Parathyroid adenoma (tissue), 2 donors: ENCODE data around the gene VCAM1.

ENCODE experiments used
- H2AFZ ChIP-seq: fragments of 300-600 bp; sonication (generic); one replicate; pipeline ENCODE4 v1.7.0; 2017; ENCODE audit warnings: antibody characterized with exemption, mild to moderate bottlenecking
- H3K27ac ChIP-seq: fragments of 300-600 bp; sonication (generic); one replicate; pipeline ENCODE4 v1.7.0; 2017
- H3K27me3 ChIP-seq: fragments of 300-600 bp; sonication (generic); one replicate; pipeline ENCODE4 v1.7.0; 2017; ENCODE audit warnings: low read length; ENCODE audit not compliant: control insufficient read depth, insufficient read depth
- H3K36me3 ChIP-seq: fragments of 300-600 bp; sonication (generic); one replicate; pipeline ENCODE4 v1.7.0; 2017; ENCODE audit warnings: low read length; ENCODE audit not compliant: control insufficient read depth, insufficient read depth
- H3K4me1 ChIP-seq: fragments of 300-600 bp; sonication (generic); one replicate; pipeline ENCODE4 v1.7.0; 2017; ENCODE audit warnings: control low read depth
- H3K4me2 ChIP-seq: fragments of 300-600 bp; sonication (generic); one replicate; pipeline ENCODE4 v1.7.0; 2017; ENCODE audit warnings: low read length
- H3K4me3 ChIP-seq: fragments of 300-600 bp; sonication (generic); one replicate; pipeline ENCODE4 v1.7.0; 2017; ENCODE audit warnings: low read depth, low read length
- H3K79me2 ChIP-seq: fragments of 300-600 bp; sonication (generic); one replicate; pipeline ENCODE4 v1.7.0; 2017; ENCODE audit warnings: control low read depth
- H3K9ac ChIP-seq: fragments of 300-600 bp; sonication (generic); one replicate; pipeline ENCODE4 v1.7.0; 2017; ENCODE audit warnings: mild to moderate bottlenecking
- H3K9me3 ChIP-seq: fragments of 300-600 bp; sonication (generic); one replicate; pipeline ENCODE4 v1.7.0; 2017; ENCODE audit warnings: low read length; ENCODE audit not compliant: control insufficient read depth
- TF ChIP-seq, protein P1 (sequence below): fragments of 300-600 bp; sonication (generic); IDR thresholded peaks from one replicate; pipeline ENCODE4 v1.7.0; 2017; ENCODE audit warnings: antibody characterized with exemption, mild to moderate bottlenecking
- donor health status: primary hyperparathyroidism.

Gene VCAM1, protein sequence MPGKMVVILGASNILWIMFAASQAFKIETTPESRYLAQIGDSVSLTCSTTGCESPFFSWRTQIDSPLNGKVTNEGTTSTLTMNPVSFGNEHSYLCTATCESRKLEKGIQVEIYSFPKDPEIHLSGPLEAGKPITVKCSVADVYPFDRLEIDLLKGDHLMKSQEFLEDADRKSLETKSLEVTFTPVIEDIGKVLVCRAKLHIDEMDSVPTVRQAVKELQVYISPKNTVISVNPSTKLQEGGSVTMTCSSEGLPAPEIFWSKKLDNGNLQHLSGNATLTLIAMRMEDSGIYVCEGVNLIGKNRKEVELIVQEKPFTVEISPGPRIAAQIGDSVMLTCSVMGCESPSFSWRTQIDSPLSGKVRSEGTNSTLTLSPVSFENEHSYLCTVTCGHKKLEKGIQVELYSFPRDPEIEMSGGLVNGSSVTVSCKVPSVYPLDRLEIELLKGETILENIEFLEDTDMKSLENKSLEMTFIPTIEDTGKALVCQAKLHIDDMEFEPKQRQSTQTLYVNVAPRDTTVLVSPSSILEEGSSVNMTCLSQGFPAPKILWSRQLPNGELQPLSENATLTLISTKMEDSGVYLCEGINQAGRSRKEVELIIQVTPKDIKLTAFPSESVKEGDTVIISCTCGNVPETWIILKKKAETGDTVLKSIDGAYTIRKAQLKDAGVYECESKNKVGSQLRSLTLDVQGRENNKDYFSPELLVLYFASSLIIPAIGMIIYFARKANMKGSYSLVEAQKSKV

DNA sequence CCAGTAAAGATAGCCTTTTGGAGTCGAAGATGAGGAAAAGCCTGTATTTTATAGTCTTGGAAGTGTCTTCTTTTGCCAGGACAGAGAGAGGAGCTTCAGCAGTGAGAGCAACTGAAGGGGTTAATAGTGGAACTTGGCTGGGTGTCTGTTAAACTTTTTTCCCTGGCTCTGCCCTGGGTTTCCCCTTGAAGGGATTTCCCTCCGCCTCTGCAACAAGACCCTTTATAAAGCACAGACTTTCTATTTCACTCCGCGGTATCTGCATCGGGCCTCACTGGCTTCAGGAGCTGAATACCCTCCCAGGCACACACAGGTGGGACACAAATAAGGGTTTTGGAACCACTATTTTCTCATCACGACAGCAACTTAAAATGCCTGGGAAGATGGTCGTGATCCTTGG is at the start of gene VCAM1:
Gene VCAM1 (plus strand): TSS at position 253 of the 400 bp plus-strand sequence. CDS start 119 bp downstream, at position 372.
- no peak within 1 kb of the TSS for H3K4me3 ChIP-seq
- H3K4me2 ChIP-seq = no peak within 1 kb of the TSS
- H3K27me3 ChIP-seq = no peaks in the 10 kb centered on the region
- H3K9me3 ChIP-seq = no peaks in the 10 kb centered on the region
- peak within 1 kb of the TSS; percentile 52 for H3K27ac ChIP-seq
- peak within 1 kb of the TSS; percentile 42 for H2AFZ ChIP-seq
- H3K79me2 ChIP-seq = no peaks in the 10 kb centered on the region
- TF ChIP-seq, protein P1, sequence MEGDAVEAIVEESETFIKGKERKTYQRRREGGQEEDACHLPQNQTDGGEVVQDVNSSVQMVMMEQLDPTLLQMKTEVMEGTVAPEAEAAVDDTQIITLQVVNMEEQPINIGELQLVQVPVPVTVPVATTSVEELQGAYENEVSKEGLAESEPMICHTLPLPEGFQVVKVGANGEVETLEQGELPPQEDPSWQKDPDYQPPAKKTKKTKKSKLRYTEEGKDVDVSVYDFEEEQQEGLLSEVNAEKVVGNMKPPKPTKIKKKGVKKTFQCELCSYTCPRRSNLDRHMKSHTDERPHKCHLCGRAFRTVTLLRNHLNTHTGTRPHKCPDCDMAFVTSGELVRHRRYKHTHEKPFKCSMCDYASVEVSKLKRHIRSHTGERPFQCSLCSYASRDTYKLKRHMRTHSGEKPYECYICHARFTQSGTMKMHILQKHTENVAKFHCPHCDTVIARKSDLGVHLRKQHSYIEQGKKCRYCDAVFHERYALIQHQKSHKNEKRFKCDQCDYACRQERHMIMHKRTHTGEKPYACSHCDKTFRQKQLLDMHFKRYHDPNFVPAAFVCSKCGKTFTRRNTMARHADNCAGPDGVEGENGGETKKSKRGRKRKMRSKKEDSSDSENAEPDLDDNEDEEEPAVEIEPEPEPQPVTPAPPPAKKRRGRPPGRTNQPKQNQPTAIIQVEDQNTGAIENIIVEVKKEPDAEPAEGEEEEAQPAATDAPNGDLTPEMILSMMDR = no peak
- H3K36me3 ChIP-seq = no peaks in the 10 kb centered on the region
- no peak within 1 kb of the TSS for H3K9ac ChIP-seq
- no peaks in the 10 kb centered on the region for H3K4me1 ChIP-seq

GRCh38 chr1:100670083-100670482 is 49.5 kb upstream of the VCAM1 start:
- Histone ChIP-seq H3K9ac (no peak overlapping the region), H2AFZ (no peak overlapping the region), H3K27ac (no peak overlapping the region), H3K36me3 (no peaks in the 10 kb centered on the region), H3K79me2 (no peaks in the 10 kb centered on the region), H3K4me2 (no peak overlapping the region), H3K4me3 (no peak overlapping the region), H3K27me3 (no peaks in the 10 kb centered on the region), H3K4me1 (no peaks in the 10 kb centered on the region), H3K9me3 (no peaks in the 10 kb centered on the region)
- TF ChIP-seq, protein P1 = no peak

- H3K27me3 ChIP-seq = no peaks in the 10 kb centered on the region
- no peaks in the 10 kb centered on the region for H3K36me3 ChIP-seq
- no peak overlapping the region for H3K27ac ChIP-seq
- H3K4me1 ChIP-seq = no peaks in the 10 kb centered on the region
- no peaks in the 10 kb centered on the region for H3K79me2 ChIP-seq
- no peak overlapping the region for H3K4me2 ChIP-seq
- H3K4me3 ChIP-seq = no peak overlapping the region
- no peak overlapping the region for H2AFZ ChIP-seq
- H3K9ac ChIP-seq = no peak overlapping the region
- TF ChIP-seq, protein P1 = no peak
- no peaks in the 10 kb centered on the region for H3K9me3 ChIP-seq
These were observed 47.9 kb upstream of the VCAM1 start for GRCh38 chr1:100671601-100672000.

DNA sequence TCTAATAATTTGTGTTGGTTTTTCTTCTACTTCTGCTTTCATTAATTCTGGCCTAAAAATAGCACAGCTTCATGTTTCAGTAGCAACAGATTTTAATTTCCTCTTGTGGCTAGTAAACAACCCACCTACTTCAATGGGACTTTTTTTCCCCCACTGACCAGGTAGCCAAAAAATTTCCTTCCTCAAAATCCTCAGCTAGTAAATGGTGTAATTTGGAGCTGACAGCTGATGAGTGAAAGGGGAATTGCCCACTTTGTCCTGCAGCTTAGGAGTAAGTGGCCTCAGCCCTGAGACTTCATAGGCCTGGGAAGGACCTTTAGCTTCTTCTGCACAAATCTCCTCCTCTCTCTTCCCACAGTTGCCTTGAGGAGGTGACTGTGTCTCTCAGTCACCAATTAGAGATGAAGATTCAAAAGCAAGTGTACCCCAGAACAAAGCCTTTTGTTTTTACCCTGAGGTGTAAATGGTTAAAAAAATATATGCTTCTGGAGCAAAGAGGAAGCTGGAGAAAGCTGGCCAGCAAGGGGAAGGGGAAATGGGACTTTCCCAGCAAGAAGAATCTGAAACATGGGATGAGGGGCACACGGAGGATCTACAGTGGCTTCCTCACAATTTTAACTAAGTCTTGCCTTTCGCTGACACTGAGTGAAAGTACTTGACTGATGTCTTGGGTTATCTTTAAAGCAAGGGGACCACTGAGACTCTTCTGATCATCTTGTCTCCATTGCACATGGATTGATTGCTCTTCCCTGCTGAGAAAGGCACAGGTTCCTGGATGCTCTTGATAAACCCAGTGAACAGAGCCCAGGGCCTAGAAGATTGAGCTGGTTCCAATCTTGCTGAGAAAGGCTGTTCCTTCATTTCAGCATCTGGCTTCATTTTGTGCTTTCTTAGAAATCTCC is 35.8 kb upstream of the VCAM1 start:
- Histone ChIP-seq H3K27ac (no peak overlapping the region), H3K27me3 (no peaks in the 10 kb centered on the region), H3K9me3 (no peaks in the 10 kb centered on the region), H3K4me3 (no peak overlapping the region), H3K4me2 (no peak overlapping the region), H3K4me1 (no peaks in the 10 kb centered on the region), H3K9ac (no peak overlapping the region), H3K36me3 (no peaks in the 10 kb centered on the region), H2AFZ (no peak overlapping the region), H3K79me2 (no peaks in the 10 kb centered on the region)
- TF ChIP-seq, protein P1 = no peak
